GM21447 (cell line): ENCODE data around the gene SWAP70.
"Not testable (repeated sequence)": the region's sequence is repeated elsewhere in the genome, so short reads cannot be mapped to it uniquely, and the experiment has no call there.

ENCODE experiments used
- ATAC-seq: cut with Tn5 transposase; IDR thresholded peaks from one replicate; pipeline ENCODE4 v1.9.1; 2021; ENCODE audit not compliant: unreplicated experiment

SWAP70 gene

GRCh38 chr11:9689721-9690120 is 25.8 kb downstream of the SWAP70 start:
- ATAC-seq: no peak

GRCh38 chr11:9691865-9692264 is 28.0 kb downstream of the SWAP70 start:
- ATAC-seq: no peak

- ATAC-seq: no peak
Observed at GRCh38 chr11:9692691-9693090, 28.8 kb downstream of the SWAP70 start.

- ATAC-seq: no peak
Observed at GRCh38 chr11:9693801-9694553, 30.1 kb downstream of the SWAP70 start.

GRCh38 chr11:9695228-9695627 is 31.4 kb downstream of the SWAP70 start:
- ATAC-seq: not testable (repeated sequence)

GRCh38 chr11:9697766-9698165 is 33.9 kb downstream of the SWAP70 start:
- ATAC-seq: no peak

- ATAC-seq: no peak
Observed at GRCh38 chr11:9700105-9700801, 36.4 kb downstream of the SWAP70 start.

- ATAC-seq: no peak
Observed at GRCh38 chr11:9701799-9702198, 37.9 kb downstream of the SWAP70 start.

GRCh38 chr11:9703280-9703679 is 39.4 kb downstream of the SWAP70 start:
- no peak for ATAC-seq

- no peak for ATAC-seq
Observed at GRCh38 chr11:9704037-9704436, 40.2 kb downstream of the SWAP70 start.

GRCh38 chr11:9704620-9705019 is 40.7 kb downstream of the SWAP70 start:
- ATAC-seq: no peak

GRCh38 chr11:9705361-9705760 is 41.5 kb downstream of the SWAP70 start:
- not testable (repeated sequence) for ATAC-seq

GRCh38 chr11:9708544-9708943 is 44.7 kb downstream of the SWAP70 start:
- ATAC-seq: no peak

- no peak for ATAC-seq
Observed at GRCh38 chr11:9710223-9710622, 46.3 kb downstream of the SWAP70 start.

- ATAC-seq: no peak
Observed at GRCh38 chr11:9710852-9711251, 47.0 kb downstream of the SWAP70 start.

- no peak for ATAC-seq
Observed at GRCh38 chr11:9711454-9712307, 47.8 kb downstream of the SWAP70 start.

- ATAC-seq: no peak
Observed at GRCh38 chr11:9714272-9714940, 50.5 kb downstream of the SWAP70 start.

- ATAC-seq: peak; percentile 79
Observed at GRCh38 chr11:9716275-9717039, 52.6 kb downstream of the SWAP70 start.

- no peak for ATAC-seq
Observed at GRCh38 chr11:9717040-9717357, 53.1 kb downstream of the SWAP70 start.

- ATAC-seq: no peak
Observed at GRCh38 chr11:9717719-9718118, 53.8 kb downstream of the SWAP70 start.
